AG09319 (cell line): ENCODE data around the gene RELA.

ENCODE experiments used
- DNase-seq: peaks from one replicate; pipeline ENCODE4 v3.0.0-alpha.2; 2010; ENCODE audit warnings: low read depth; ENCODE audit errors: extremely low read depth
- CTCF ChIP-seq: IDR thresholded peaks from 2 replicates; pipeline ENCODE4 v1.5.1; 2011; ENCODE audit warnings: low read depth, mild to moderate bottlenecking, inconsistent platforms, low read length, moderate library complexity

Gene RELA

GRCh38 chr11:65703846-65704245 is 41.1 kb upstream of the RELA start:
- no peak for DNase-seq
- TF ChIP-seq CTCF, result no peak

GRCh38 chr11:65701686-65702085 is 39.0 kb upstream of the RELA start:
- no peak for TF ChIP-seq CTCF
- no peak for DNase-seq

GRCh38 chr11:65700399-65700798 is 37.7 kb upstream of the RELA start:
- no peak for TF ChIP-seq CTCF
- DNase-seq, result no peak

GRCh38 chr11:65699306-65699705 is 36.6 kb upstream of the RELA start:
- no peak for DNase-seq
- TF ChIP-seq CTCF, result no peak

GRCh38 chr11:65698205-65698604 is 35.5 kb upstream of the RELA start:
- TF ChIP-seq CTCF, result no peak
- DNase-seq, result no peak

GRCh38 chr11:65696802-65697552 is 34.3 kb upstream of the RELA start:
- no peak for DNase-seq
- no peak for TF ChIP-seq CTCF

- TF ChIP-seq CTCF, result no peak
- no peak for DNase-seq
Measured at GRCh38 chr11:65695459-65696241, 32.9 kb upstream of the RELA start.
